Measurements from ENCODE around the gene CD52. TPM values are rescaled to one million over a fixed set of nuclear protein-coding genes. Genes with fewer than 3 reads are reported as not detected.

CD52 gene
- total and polyA plus RNA-seq, 2 of the 13 experiments (the other 11 are each of a cell fraction or from before 2014, with no cell fraction given): 0.32 TPM; not detected in 1

DNA sequence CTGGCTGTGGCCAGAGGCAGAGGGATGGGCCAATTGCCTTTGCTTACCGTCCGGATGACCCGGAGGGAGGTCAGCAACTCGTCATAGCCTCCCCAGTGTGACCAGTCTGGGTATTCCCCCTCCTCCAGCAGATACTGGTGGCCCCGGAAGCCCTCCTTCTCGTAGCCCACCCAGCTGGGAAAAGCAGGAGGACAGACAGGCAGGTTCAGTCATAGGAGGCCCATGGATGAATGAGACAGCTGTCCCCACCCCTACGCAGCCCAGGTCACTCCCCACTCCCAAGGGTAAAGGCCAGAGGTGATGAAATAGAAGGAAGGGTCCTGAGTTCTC lies 19.4 kb downstream of the CD52 start:
- Histone ChIP-seq H3K36me3 (replicated peaks in 1 of 2; ENCODE audit: control insufficient read depth in 1 of 2, insufficient read depth in 2 of 2, low read length in 2 of 2) (no peaks in the 10 kb centered on the region), H3K4me1 (ENCODE audit: insufficient read depth, low read length) (peaks cover 23% of the 10 kb centered on the region), H3K27me3 (ENCODE audit: control insufficient read depth in 1 of 2, insufficient read depth in 2 of 2, low read length in 2 of 2) (no peaks in the 10 kb centered on the region), H3K4me2 (ENCODE audit: low read depth, low read length) (no peak overlapping the region), H3K9ac (ENCODE audit: insufficient read depth, low read depth, low read length) (no peak overlapping the region), H3K4me3 (replicated peaks in 1 of 3; ENCODE audit: insufficient read depth in 1 of 3, low read depth in 2 of 3, low read length in 3 of 3) (no peak overlapping the region), H4K20me1 (ENCODE audit: insufficient read depth, low read length) (no peaks in the 10 kb centered on the region), H3K9me3 (ENCODE audit: low read length) (no peaks in the 10 kb centered on the region), H3K27ac (ENCODE audit: extremely low read length, insufficient read depth, low read length) (no peak overlapping the region), H2AFZ (ENCODE audit: low read length) (no peak overlapping the region), H3K79me2 (ENCODE audit: insufficient read depth, low read length) (no peaks in the 10 kb centered on the region)
- WGBS (ENCODE audit: low lambda C conversion rate): 92% methylated on average over 5 of the region's 7 CpGs
- ATAC-seq (peak; percentile 46), FAIRE-seq (no peak), DNase-seq (ENCODE audit: low spot score) (no peak)
- no TSS peak for BruUV-seq (replicated peaks)
- TF ChIP-seq HES4 (CRISPR knock-in tag; IDR thresholded peaks at IDR 0.05; ENCODE audit: borderline replicate concordance) (no peak), ZNF557 (CRISPR knock-in tag; IDR thresholded peaks at IDR 0.05) (no peak), MAZ (IDR thresholded peaks at IDR 0.05; ENCODE audit: borderline replicate concordance, low read depth, low read length) (no peak), MAZ (CRISPR knock-in tag; IDR thresholded peaks at IDR 0.05; ENCODE audit: low read depth) (no peak), RFXAP (CRISPR knock-in tag; IDR thresholded peaks at IDR 0.05; ENCODE audit: borderline replicate concordance) (no peak)
- TF ChIP-seq, protein P1, sequence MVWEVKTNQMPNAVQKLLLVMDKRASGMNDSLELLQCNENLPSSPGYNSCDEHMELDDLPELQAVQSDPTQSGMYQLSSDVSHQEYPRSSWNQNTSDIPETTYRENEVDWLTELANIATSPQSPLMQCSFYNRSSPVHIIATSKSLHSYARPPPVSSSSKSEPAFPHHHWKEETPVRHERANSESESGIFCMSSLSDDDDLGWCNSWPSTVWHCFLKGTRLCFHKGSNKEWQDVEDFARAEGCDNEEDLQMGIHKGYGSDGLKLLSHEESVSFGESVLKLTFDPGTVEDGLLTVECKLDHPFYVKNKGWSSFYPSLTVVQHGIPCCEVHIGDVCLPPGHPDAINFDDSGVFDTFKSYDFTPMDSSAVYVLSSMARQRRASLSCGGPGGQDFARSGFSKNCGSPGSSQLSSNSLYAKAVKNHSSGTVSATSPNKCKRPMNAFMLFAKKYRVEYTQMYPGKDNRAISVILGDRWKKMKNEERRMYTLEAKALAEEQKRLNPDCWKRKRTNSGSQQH (CRISPR knock-in tag; IDR thresholded peaks at IDR 0.05; ENCODE audit: low read depth): no peak
- ChIA-PET CTCF (ENCODE audit: low intra/inter-chr PET ratio, low total read pairs) (no interaction called here), POLR2A (interaction anchor here (3.4 kb wide), 1 partner anchor 13 kb away, joined by 20 read pairs; no protein-coding TSS in a partner anchor)
- intact Hi-C loops (cut with micrococcal nuclease; ENCODE audit: unreplicated experiment): no loop called here
- in situ Hi-C loops (cut with HindIII; ENCODE audit: extremely low pct_ligation_motif_present, low pct_unique_long_range_greater_than_20kb): no loop called here

DNA sequence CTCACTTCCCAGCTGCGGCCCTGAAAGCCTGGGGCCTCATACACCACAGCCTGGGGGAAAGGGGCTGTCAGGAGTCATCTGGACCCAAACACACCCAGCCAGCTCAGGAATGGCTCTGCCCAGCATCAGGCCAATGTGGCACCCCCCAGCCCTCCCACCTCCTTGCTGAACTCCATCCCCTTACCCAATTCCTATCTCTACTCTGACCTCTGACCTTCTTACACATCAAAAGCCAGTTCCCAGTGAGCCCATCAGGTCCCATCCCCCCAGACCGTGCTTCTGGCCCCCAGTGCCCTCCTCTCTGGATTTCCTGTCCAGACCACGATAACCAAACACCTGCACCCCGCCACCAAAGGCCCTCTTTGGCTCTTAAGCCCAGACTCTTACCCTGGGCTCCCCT lies 19.9 kb downstream of the CD52 start:
- peak; percentile 53 for ATAC-seq

More for the DNA sequence above, 19.9 kb downstream of the CD52 start:
- no peak overlapping the region for H2AFZ ChIP-seq (ENCODE audit: low read length)
- WGBS (ENCODE audit: low lambda C conversion rate): 60% methylated on average over 4 of the region's 4 CpGs
- H4K20me1 ChIP-seq (ENCODE audit: insufficient read depth, low read length): no peaks in the 10 kb centered on the region
- intact Hi-C loops (cut with micrococcal nuclease; ENCODE audit: unreplicated experiment): no loop called here
- no peak overlapping the region for H3K4me3 ChIP-seq (replicated peaks in 1 of 3; ENCODE audit: insufficient read depth in 1 of 3, low read depth in 2 of 3, low read length in 3 of 3)
- TF ChIP-seq, protein P2, sequence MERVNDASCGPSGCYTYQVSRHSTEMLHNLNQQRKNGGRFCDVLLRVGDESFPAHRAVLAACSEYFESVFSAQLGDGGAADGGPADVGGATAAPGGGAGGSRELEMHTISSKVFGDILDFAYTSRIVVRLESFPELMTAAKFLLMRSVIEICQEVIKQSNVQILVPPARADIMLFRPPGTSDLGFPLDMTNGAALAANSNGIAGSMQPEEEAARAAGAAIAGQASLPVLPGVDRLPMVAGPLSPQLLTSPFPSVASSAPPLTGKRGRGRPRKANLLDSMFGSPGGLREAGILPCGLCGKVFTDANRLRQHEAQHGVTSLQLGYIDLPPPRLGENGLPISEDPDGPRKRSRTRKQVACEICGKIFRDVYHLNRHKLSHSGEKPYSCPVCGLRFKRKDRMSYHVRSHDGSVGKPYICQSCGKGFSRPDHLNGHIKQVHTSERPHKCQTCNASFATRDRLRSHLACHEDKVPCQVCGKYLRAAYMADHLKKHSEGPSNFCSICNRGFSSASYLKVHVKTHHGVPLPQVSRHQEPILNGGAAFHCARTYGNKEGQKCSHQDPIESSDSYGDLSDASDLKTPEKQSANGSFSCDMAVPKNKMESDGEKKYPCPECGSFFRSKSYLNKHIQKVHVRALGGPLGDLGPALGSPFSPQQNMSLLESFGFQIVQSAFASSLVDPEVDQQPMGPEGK (CRISPR knock-in tag; IDR thresholded peaks at IDR 0.05): 0 out of 2 replicates have a peak, but pooled peaks have one; percentile 24
- TF ChIP-seq DR1 (CRISPR knock-in tag; IDR thresholded peaks at IDR 0.05): no peak
- TF ChIP-seq NR2F6 (IDR thresholded peaks at IDR 0.05): peak; percentile 50; the same call in 1 of the 2 replicates
- TF ChIP-seq NR2F6 (CRISPR knock-in tag; IDR thresholded peaks at IDR 0.05): peak; percentile 30; the same call in 1 of the 2 replicates
- 0 out of 2 replicates have a peak, but pooled peaks have one; percentile 22 for TF ChIP-seq NR2F2 (IDR thresholded peaks at IDR 0.05; ENCODE audit: borderline replicate concordance, low read depth)
- TF ChIP-seq NR2C2 (CRISPR knock-in tag; IDR thresholded peaks at IDR 0.05; ENCODE audit: borderline replicate concordance): peak; percentile 46
- DNase-seq (ENCODE audit: low spot score) (no peak), FAIRE-seq (no peak)
- H3K9ac ChIP-seq (ENCODE audit: insufficient read depth, low read depth, low read length): no peak overlapping the region
- H3K36me3 ChIP-seq (replicated peaks in 1 of 2; ENCODE audit: control insufficient read depth in 1 of 2, insufficient read depth in 2 of 2, low read length in 2 of 2): no peaks in the 10 kb centered on the region
- no peaks in the 10 kb centered on the region for H3K9me3 ChIP-seq (ENCODE audit: low read length)
- H3K79me2 ChIP-seq (ENCODE audit: insufficient read depth, low read length): no peaks in the 10 kb centered on the region
- H3K4me2 ChIP-seq (ENCODE audit: low read depth, low read length): no peak overlapping the region
- H3K4me1 ChIP-seq (ENCODE audit: insufficient read depth, low read length): peaks cover 23% of the 10 kb centered on the region
- in situ Hi-C loops (cut with HindIII; ENCODE audit: extremely low pct_ligation_motif_present, low pct_unique_long_range_greater_than_20kb): no loop called here
- ChIA-PET CTCF (ENCODE audit: low intra/inter-chr PET ratio, low total read pairs) (no interaction called here), POLR2A (interaction anchor here (3.4 kb wide), 1 partner anchor 13 kb away, joined by 20 read pairs; no protein-coding TSS in a partner anchor)
- BruUV-seq (replicated peaks): no TSS peak
- no peak overlapping the region for H3K27ac ChIP-seq (ENCODE audit: extremely low read length, insufficient read depth, low read length)
- H3K27me3 ChIP-seq (ENCODE audit: control insufficient read depth in 1 of 2, insufficient read depth in 2 of 2, low read length in 2 of 2): no peaks in the 10 kb centered on the region

All from HepG2 (cell line).